ENCODE results near the gene SLC39A7. TPM values are rescaled to one million over a fixed set of nuclear protein-coding genes. Genes with fewer than 3 reads are reported as not detected.

Gene SLC39A7
- total and polyA plus RNA-seq, 8 donors: 9.3 to 119 (median 61.2) TPM

DNA sequence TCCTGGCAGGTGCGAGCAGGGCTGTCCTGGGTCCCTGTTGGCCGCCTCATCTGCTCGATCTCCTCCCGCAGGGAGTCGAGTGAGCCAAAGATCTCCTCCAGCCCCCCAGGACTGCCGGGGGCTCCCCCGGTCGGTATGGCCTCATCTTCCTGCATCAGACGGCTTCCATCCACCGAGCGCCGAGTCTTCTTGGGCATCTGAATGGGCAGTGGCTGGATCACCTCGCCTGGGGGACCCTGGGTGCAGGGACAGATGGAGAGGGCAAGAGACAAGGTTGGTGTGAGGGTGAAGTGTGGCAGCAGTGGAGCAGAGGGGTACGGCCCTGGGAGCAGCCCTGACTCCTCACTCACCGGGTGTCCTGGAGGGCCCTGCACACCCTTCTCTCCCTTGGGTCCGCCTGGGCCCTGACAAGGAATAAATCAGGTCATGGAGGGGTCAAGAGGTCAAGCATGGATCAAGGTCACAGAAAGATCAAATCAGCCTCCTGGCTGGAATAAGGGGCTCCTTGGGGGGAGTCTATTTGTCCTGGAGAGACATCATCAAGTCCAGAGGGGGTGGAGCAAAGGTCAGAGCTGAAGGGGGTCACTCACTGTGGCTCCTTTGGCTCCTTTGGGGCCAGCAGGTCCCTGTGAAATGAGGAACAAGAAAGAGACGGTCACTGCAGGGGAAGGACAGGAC lies 34.9 kb upstream of the SLC39A7 start:
- Histone ChIP-seq H3K36me3 (no peaks in the 10 kb centered on the region), H3K4me1 (peaks cover 13 to 17% (median 15%) of the 10 kb centered on the region in 4 donors), H3K9me3 (no peaks in the 10 kb centered on the region), H3K4me3 (no peak overlapping the region), H3K27me3 (peaks cover 0 to 6% (median 0%) of the 10 kb centered on the region in 3 donors), H3K27ac (no peak overlapping the region)
- TF ChIP-seq CTCF (IDR thresholded peaks at IDR 0.05) (no peak), POLR2AphosphoS5 (IDR thresholded peaks at IDR 0.05) (no peak), POLR2A (IDR thresholded peaks at IDR 0.05) (no peak), EP300 (IDR thresholded peaks at IDR 0.05) (no peak)
- intact Hi-C loops (cut with DNase I; ENCODE audit: low total_unique reads): no loop called here
- DNase-seq: no peak
- WGBS, 5 donors: 86 to 91% (median 87%) methylated on average over 14 to 17 of the region's 17 CpGs

- H3K9me3 ChIP-seq: no peaks in the 10 kb centered on the region
- H3K27ac ChIP-seq: no peak overlapping the region
- TF ChIP-seq POLR2AphosphoS5 (IDR thresholded peaks at IDR 0.05) (no peak), EP300 (IDR thresholded peaks at IDR 0.05) (no peak), POLR2A (IDR thresholded peaks at IDR 0.05) (no peak), CTCF (IDR thresholded peaks at IDR 0.05) (no peak)
- H3K27me3 ChIP-seq: peaks cover 0 to 6% (median 0%) of the 10 kb centered on the region in 3 donors
- no peaks in the 10 kb centered on the region for H3K36me3 ChIP-seq
- intact Hi-C loops (cut with DNase I; ENCODE audit: low total_unique reads): no loop called here
- WGBS, 5 donors: 71 to 92% (median 85%) methylated on average over 3 to 6 of the region's 6 CpGs
- DNase-seq: no peak
- peaks cover 7 to 10% (median 9%) of the 10 kb centered on the region in 4 donors for H3K4me1 ChIP-seq
- no peak overlapping the region for H3K4me3 ChIP-seq
Observed at GRCh38 chr6:33166363-33166762, 34.3 kb upstream of the SLC39A7 start.

- no peak for TF ChIP-seq CTCF (IDR thresholded peaks at IDR 0.05)
- no peak for TF ChIP-seq EP300 (IDR thresholded peaks at IDR 0.05)
- TF ChIP-seq POLR2A (IDR thresholded peaks at IDR 0.05): no peak
- no peak for TF ChIP-seq POLR2AphosphoS5 (IDR thresholded peaks at IDR 0.05)
- H3K4me3 ChIP-seq: no peak overlapping the region
- H3K36me3 ChIP-seq: no peaks in the 10 kb centered on the region
- H3K4me1 ChIP-seq: peaks cover 2 to 6% (median 5%) of the 10 kb centered on the region in 4 donors
- 78 to 90% (median 84%) methylated on average over 3 to 7 of the region's 7 CpGs for WGBS, 5 donors
- peaks cover 0 to 6% (median 0%) of the 10 kb centered on the region in 3 donors for H3K27me3 ChIP-seq
- intact Hi-C loops (cut with DNase I; ENCODE audit: low total_unique reads): no loop called here
- DNase-seq: no peak
- no peaks in the 10 kb centered on the region for H3K9me3 ChIP-seq
- H3K27ac ChIP-seq: no peak overlapping the region
Observed at GRCh38 chr6:33166811-33167210, 33.9 kb upstream of the SLC39A7 start.

- H3K27ac ChIP-seq: no peak overlapping the region
- no peak for TF ChIP-seq POLR2AphosphoS5 (IDR thresholded peaks at IDR 0.05)
- no peak for TF ChIP-seq POLR2A (IDR thresholded peaks at IDR 0.05)
- TF ChIP-seq EP300 (IDR thresholded peaks at IDR 0.05): no peak
- TF ChIP-seq CTCF (IDR thresholded peaks at IDR 0.05): no peak
- no peak overlapping the region for H3K4me3 ChIP-seq
- H3K4me1 ChIP-seq: no peaks in the 10 kb centered on the region
- intact Hi-C loops (cut with DNase I; ENCODE audit: low total_unique reads): no loop called here
- DNase-seq: no peak
- H3K9me3 ChIP-seq: no peaks in the 10 kb centered on the region
- no peaks in the 10 kb centered on the region for H3K36me3 ChIP-seq
- H3K27me3 ChIP-seq: peaks cover 0 to 12% (median 3%) of the 10 kb centered on the region in 3 donors
- WGBS, 5 donors: 84 to 92% (median 86%) methylated on average over 14 to 19 of the region's 19 CpGs
Observed at GRCh38 chr6:33167374-33168283, 33.0 kb upstream of the SLC39A7 start.

Measured in stomach (tissue), 9 donors.